ENCODE results near the gene LMO2.

LMO2 gene

DNA sequence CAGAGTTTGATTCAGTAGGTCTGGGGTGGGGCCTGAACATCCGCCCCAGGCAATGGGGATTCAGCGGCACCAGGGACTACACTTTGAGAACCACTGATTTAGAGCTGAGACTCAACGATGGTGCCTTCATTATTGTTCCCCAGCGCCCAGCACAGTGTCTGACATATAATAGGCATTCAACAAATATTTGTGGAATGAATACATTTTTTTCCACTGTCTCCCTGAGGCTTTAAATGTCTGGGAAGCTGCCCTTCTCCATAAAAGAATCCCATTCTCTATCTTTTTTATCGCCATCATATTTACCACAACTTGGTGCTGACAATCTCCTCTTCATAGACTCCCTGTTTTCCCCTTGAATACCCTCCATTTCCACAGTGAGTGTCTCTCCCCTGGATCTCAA lies 23.6 kb upstream of the LMO2 start:
- DNase-seq (ENCODE audit: low read depth, low spot score): no peak

DNA sequence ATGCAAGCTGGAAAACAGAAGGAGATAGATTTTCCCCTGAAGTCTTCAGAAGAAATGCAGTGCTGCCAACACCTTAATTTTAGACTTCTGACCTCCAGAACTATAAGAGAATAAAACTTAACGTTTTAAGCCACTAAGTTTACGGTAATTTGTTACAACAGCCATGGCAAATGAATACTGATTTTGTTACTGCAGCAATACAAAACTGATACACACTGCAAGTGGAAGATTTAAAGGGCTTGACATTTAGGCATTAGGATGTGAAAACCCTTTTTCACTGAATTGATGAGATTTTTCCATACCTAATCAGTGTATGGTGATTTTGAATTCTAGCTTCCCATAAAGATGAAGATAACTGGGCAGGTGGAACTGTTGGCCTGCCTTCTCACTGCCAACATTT lies 22.1 kb upstream of the LMO2 start:
- DNase-seq (ENCODE audit: low read depth, low spot score): no peak

DNA sequence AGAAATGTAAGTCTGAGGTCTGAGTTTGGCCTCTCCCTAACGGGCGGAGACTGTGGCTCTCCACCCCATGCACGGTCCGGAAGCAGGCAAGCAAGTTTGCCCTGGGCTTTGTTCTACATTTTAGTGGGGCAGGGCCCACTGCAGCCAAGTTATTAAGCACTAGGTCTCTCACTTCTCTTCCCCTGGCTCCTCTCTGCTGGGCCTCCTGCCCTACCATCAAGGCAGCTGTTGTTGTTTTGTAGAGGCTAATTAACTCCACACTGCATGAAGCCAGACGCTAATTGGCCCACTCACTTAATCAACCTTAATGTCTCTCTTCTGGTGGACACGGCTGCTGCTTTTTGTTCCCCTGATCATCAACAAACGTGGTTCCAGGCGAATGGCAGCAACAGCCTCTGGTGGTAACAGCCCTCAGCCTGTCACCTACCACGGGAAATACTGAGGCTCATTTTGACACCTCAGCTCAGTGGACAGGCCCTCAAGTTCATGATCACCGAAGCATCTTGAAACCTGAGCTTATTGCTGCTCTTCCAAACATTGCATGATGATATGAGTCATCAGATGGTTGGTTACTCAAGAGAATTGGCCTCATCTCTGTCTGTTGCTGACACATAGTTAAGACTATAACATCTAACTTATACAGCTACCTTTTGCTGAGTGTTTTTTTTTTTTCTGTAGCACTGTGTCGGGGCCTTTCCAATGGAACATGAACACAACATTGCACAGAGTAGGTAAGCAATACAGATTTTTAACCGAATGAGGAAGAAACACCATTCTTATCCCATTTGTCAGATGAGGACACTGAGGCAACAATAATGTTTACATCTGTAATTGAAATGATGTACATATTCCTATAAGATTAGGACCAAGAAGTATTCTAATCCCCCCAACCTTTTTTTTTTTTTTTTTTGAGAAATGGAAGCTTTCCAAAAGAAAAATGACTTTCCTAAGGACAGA lies 20.8 kb upstream of the LMO2 start:
- peak; percentile 72 for DNase-seq (ENCODE audit: low read depth, low spot score)

DNA sequence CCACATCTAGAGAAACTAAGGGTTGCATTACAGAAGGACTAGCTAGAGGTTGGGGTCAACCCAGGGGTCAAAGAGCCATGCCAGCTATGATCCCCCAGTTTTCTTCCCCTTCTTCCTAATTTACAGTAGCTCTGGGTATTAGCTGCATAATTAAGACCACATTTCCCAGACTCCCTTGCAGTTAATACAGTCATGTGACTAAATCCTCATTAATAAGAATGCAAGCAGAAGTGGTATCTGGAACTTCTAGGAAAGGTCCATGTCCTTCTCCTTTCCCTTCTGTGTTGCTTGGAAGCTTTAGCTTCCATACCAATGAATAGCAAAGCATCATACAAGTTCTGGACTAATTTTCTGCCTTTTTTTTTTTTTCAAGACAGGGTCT lies 19.1 kb upstream of the LMO2 start:
- DNase-seq (ENCODE audit: low read depth, low spot score): no peak

DNA sequence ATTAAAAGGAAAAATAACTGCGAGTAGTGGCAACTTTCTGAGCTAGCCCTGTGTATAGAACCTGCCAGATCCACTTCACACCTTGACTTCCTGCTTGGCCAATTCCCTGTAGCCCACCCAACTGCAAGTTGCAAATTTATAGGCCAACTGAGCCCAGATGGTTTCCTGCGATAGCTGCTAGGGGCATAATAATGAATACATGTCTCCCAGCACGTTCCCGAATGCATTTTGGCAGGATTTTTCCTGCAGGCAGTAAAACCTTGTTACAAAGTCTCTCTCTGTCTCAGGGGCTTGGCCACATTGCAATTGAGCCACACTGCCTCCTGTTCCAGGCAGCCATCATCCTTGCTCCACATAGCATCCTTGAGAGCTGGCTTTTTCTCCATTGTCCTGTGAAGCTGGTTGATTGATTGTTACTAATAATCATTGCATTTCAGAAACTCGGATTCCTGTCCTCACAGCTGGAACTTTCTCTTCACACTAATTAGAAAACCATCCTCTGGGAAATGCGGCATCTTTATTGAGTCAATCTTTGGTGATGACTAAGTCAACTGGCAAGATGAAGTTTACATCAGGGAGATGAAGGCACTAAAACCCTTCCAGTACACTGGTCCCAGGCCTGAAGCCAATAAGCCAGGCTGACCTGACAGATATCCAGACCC lies 18.6 kb upstream of the LMO2 start:
- peak; percentile 26 for DNase-seq (ENCODE audit: low read depth, low spot score)

DNA sequence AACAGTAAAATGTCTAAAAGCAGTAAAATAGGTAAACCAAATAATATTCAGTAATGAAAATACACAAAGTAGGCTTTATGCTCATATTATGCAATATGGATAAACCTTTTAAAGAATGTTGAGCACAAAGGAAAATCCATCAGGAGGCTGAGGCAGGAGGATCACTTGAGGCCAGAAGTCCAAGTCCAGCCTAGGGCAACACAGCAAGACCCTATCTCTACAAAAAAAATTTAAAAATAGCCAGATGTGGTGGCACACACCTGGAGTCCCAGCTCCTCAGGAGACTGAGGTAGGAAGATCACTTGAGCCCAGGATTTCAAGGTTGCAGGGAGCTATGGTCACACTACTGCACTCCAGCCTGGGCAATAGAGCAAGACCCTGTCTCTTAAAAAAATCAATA lies 17.7 kb upstream of the LMO2 start:
- DNase-seq (ENCODE audit: low read depth, low spot score): no peak

DNA sequence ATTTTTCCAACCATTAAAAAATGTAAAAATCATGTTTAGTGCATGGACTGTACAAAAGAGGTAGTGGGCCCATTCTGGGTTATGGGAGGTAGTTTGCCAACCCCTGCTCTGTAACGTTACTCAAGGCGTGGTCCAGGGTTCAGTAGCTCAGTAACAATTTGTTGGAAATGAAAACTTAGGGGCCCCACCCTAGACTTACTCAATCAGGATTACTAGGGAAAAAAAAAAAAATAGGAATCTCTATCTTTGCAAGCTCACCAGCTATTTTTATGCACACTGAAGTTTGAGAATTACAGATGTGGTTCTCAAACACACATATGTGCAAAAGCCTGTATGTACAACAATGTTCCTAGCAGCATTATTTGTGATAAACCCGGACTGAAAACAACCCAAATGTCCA lies 17.3 kb upstream of the LMO2 start:
- no peak for DNase-seq (ENCODE audit: low read depth, low spot score)

DNA sequence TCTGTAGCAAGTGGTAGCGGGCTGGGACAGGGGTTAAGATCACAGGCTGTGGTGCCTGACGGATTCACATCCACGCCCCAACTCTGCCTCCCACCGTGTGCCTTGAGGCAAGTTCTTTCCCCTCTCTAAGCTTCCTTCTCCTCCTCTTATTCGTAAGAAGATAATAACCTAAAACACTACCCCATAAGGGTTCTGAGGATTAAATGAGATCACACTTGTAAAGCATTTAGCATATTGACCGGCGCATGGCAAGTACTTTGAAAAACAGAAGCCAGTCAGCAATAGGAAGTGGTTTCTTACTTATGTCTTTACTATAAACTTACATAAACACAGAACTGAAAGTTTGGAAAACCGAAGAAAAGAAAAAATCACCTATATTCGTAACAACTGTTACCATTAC lies 15.5 kb upstream of the LMO2 start:
- DNase-seq (ENCODE audit: low read depth, low spot score): no peak

DNA sequence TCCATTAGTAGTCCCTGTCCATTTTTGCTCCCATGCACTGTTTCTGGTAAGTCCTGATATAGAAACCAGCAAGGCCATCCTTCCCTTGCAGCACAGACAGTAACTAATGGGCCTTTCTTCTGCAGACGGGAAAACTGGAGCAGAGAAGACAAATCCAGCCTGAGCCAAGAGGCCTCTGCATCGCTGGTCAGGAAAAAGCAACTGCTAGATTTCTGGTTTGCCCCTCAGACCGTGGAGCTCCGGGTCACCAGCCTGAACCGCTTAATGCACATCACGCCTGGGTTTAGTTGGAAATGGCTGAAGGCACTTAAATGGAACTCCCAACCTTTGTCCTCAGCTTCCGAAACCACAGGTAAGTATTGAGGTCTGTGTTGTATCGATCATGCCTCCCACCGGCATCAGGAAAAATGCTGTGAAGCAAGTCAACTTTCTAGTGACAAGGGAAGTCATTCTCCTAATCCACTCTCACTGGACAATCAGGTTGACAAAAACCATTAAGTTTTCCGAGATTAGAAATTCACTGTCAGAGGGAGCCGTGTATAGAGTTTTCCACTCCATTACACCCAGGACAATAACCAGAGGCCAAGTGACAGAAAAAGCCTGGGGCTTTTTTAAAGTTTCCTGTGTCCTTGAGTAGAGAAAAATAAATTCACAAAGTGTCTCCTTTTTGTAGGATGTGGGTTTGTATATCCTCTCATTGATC lies 14.8 kb upstream of the LMO2 start:
- no peak for DNase-seq (ENCODE audit: low read depth, low spot score)

DNA sequence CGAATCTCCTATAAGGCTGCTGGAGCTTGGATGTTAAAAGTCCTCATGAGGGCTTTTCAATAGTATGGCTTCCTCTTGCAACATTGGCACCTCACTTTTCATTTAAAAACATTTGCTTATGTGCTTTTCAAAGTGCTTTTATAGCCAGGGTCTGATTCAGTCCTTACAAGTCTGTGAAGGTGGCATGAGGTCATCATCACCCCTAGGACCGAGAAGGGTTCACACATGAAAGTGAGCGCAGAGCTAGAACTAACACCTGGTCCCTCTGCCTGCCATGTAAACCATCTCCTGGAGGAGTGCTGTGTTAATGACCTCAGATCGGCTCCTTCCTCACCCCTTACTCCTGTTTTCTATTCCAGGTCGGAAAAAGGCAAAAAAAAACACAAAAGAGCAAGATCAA lies 12.2 kb upstream of the LMO2 start:
- no peak for DNase-seq (ENCODE audit: low read depth, low spot score)

DNA sequence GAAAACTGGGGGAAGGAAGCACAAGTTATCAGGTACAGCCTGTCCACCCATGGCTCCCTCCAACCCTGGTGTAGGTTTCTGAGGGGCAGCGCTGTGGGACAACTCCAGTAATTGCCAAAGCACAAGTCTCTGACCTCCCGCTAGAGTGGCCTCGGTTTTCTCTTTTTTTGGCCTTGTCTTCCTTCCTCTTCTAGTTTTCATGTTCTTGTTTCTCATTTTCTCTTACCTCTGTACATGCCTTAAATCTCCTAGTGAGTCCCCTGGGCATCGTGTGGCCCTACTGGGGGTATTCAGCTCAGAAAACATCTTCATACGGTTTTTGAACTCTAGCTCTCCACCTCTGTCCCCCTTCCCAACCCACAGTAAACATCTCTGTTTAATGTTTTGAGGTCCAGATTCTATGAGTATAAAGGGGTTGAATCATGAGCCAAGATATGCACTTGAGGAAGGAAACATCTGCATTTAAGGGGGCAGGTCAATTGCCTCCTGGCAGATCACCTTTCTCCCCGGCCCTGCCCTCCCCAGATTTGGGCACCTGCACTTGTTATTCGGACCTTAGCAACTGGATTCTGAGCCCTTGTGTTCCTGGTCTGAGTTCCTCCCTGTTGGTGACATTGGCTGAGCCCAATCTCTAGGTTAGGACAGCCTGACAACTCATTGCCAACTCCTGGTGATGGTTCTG lies 8.4 kb upstream of the LMO2 start:
- no peak for DNase-seq (ENCODE audit: low read depth, low spot score)

DNA sequence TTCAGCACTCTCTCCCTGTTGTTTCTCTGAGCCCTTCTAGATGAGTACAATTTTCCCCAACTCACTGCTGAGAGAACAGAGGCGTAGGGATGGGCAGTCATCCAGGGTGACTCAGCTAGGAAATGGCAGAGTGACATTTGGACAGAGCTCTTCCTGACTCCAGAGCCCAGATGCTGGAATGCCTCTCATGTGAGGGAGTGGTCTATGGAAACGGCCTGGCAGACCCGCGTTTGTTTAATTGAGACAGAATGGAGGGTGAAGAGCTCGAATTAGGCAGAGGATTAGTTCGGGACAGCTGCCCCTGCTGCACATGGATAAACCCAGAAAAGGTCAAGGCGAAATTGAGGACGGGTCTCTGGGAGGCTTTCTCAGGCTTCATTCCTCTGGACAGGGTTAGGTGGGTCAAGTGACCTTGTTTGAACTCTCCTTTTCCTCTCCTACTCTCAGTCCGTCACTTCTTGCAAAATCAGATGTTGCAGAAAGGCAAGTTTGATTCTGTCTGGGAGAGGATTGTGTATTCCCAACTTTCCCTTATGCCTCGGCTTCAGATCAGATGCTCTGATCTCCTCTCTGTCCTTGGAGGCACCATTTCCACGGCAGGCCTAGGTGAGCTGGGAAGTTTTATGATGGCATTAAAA lies 7.6 kb upstream of the LMO2 start:
- DNase-seq (ENCODE audit: low read depth, low spot score): peak; percentile 94

DNA sequence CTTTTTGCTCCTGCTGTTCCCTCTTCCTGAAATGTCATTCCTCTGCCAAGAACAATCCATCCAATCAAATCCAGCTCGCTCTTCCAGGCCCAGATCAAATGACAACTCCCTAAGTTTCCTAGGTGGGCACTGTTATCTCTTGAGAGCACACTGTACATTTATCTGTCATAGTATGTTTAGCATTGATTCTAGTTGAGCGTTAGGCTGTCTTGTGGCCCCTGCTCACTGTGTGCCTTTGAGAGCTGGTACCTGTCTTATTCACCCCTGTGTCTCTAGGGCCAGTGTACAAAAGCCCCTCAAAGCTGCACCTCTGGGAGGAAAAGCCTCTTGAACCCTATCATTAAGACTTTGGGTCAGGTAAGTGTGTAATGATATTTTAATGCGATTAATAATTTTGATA lies 7.1 kb upstream of the LMO2 start:
- DNase-seq (ENCODE audit: low read depth, low spot score): no peak

DNA sequence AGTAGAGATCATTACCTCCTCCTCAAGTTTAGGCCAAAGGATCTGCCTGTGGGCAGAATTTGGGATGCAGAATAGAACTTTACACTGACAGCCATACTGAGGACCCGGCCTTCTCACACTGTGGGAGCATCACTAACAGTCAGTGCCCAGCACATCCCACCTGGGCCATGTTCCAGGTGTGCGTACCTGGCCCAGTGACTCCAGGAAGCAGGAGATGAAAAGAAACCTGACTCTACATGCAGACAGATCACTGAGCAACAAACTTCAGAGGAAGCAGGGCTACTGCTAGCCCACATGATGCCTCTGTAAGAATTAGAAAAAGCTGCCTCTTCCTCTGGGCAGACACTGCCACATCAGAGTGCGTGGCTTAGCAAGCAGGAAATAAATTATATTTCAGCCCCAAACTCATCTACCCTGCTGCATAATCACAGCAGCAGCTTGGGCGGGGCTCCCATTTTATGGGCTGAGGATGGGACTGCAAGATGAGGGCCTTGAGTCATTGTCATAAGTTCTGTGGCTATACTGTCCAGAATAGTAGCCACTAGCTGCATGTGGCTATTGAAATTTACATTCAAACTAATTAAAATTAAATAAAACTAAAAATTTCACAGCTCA lies 6.0 kb upstream of the LMO2 start:
- DNase-seq (ENCODE audit: low read depth, low spot score): no peak

DNA sequence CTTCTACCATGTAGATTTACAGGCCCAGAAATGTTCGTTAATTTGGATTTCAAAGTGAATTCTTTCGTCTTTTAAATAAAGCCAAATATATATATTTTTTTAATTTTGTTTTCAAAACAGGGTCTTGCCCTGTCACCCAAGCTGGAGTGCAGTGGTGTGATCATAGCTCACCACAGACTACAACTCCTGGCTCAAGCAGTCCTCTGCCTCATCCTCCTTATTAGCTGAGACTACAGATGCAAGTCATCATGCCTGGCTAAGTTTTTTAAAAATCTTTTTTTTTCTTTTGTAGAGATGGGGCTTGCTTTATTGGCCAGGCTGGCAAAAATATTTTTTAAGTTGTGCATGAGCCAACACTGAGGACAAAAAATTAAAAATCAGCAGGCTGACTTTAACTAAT lies 5.0 kb upstream of the LMO2 start:
- DNase-seq (ENCODE audit: low read depth, low spot score): no peak

DNA sequence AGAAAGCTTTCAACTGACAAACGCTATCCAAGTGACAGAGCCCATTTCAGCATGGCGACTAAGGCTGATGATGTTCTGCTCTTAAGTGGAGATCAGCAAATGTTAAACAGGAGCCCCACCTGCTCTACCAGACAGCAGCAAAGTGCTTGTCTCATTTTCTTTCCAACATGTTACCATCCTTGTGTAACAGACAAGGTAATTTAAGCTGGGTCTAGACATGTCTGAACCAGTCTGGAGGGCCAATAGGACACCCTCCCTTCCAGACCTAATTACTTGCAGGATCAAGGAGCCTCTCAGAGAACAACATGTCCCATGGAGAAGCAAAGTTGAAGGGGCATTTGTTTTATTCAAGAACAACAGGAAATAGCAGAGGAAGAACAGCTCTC lies 3.9 kb upstream of the LMO2 start:
- no peak for DNase-seq (ENCODE audit: low read depth, low spot score)

DNA sequence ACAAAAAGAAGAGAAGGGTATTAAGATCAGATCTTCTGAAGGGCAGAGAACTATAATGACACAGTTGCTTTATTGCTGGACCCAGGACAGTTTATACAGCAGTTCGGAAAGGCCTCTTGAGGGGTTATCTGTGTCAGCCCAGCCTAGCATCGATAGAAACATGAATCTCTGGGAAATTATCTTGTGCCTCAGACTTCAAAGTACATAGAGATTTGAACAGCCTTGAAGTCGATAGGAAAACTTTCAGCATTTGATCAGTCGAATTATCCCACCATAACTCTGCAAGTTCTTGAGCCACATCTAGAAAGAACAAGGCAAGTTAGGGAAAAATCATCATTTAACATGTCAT lies 2.5 kb upstream of the LMO2 start:
- DNase-seq (ENCODE audit: low read depth, low spot score): no peak

DNA sequence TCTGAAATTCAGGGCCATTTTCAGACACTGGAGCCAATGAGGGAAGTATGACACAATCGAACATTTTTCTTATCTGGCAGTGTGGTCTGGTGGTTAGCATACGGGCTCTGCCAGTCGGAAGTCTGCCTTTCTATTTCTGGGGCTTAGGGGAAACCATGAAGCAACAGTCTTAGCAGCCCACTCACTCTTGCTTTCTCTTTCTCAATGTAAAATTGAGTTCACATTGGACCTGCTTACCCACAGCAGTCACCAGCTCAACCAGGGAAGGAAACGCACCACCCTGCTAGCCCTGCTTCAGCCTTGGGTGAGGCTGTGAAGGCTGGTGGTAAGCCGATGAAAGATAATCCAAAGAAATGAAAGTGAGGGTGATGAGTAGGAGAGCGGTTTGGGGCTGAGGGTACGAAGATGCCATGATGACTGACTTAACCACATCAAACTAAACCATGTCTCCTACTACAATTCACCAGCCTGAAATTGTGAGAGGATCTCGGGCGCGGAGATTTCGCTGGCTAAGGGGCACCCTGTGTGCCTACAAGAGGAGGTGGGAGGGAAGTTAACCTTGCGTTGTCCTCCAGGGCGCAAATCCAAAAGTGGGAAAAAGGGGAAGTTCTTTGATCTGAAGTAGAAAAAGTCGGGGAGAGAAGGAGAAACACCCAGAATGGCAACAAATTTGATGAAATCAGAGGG lies 2.0 kb upstream of the LMO2 start:
- DNase-seq (ENCODE audit: low read depth, low spot score): peak; percentile 29

DNA sequence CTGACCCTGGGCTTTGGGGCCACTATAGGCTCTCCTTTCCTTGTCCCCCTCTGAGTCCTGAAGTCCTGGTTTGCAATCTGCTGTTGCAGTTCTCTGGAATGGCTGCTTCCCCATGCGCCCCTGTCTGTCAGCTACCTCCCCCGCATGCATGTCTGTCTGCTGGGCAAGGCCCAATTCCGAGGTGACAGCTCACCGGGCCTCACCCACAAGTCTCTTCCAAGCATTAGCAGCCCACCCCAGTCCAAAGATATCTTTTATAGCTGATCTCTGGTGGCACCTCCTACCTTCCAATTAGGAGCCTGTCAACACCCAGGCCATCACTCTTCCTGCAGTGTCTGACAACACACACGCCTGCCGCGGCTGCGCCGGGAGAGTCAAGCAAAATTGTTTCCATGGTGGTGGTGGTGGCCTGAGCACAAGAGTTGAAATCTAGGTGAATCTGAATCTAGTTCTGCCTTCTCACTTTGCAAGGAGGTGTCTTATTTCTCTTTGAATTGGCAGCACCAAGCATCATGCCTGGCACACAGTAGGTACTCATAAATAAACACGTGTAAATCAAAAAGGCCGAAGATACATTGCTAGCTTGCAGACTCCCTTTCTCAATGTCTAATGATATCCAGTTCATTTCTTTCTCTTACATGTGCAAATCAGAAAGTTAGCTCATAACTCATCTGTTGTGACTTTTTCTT lies 1.2 kb upstream of the LMO2 start:
- no peak for DNase-seq (ENCODE audit: low read depth, low spot score)

DNA sequence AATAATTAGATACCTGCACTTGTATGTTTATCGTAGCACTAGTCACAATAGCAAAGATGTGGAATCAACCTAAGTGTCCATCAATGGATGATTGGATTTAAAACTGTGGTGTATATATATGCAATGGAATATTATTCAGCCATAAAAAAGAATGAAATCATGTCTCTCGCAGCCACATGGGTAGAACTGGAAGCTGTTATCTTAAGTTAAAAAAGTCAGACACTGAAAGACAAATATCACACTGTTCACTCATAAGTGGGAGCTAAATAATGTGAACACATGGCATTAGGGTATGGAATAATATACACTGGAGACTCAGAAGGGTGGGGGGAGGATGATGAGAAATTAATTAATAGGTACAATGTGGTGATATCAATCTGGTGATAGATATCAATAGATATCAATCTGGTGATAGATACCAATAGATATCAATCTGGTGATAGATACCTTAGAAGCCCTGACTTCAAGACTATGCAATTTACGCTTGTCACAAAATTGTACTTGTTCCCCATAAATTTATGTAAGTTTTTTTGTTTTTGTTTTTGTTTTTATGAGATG lies 2.0 kb downstream of the LMO2 start:
- no peak for DNase-seq (ENCODE audit: low read depth, low spot score)

All from astrocyte of the hippocampus (primary cell).